GM21447 (cell line): ENCODE data around the gene SEC31B.

Source experiments
- ATAC-seq: cut with Tn5 transposase; IDR thresholded peaks from one replicate; pipeline ENCODE4 v1.9.1; 2021; ENCODE audit not compliant: unreplicated experiment

Gene SEC31B

DNA sequence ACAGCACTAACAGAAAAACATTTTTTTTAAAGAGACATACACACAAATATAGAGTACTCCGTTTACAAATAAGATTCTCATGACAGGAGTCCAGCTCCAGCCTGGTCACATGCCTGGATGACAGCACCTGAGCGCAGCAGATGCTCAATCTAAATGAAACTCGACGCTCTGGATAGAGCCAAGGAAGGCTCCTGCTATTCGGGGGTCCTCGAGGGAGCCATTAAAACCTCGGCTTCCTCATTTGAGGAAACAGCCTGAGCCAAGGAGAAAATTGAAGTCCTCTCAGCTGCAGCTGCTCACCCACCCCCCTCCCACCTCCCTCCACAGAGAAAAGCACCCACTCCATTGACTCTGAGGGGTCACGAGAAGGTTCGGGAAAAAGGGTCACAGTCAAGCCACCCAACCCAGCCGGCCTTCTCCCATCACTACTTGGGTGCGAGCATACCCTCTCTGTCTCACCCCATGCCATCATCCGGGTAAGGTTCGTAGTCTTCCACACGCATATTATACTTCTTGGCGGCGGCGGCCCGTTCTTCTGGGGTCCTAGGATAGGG, 9.3 kb upstream of the SEC31B start:
- no peak for ATAC-seq

- ATAC-seq = no peak
These were observed 8.6 kb upstream of the SEC31B start for GRCh38 chr10:100528123-100528886.

DNA sequence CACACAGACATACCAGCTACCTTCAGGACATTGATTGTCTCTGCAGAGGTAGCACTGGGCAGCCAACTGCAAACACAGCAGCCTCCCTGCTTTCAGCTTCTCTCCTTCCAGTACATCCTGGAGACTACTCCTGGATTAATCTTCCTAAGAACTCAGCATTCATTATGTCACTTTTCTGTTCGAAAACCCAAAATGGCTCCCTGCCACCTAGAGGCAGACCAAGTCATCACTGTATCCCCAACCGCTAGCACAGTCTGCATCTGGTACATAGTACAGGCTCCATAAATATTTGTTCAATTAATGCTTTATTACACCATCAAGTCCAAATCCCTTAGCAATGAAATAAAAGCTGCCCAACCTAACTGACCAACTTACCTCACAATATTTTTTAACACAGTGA, 5.0 kb upstream of the SEC31B start:
- no peak for ATAC-seq

DNA sequence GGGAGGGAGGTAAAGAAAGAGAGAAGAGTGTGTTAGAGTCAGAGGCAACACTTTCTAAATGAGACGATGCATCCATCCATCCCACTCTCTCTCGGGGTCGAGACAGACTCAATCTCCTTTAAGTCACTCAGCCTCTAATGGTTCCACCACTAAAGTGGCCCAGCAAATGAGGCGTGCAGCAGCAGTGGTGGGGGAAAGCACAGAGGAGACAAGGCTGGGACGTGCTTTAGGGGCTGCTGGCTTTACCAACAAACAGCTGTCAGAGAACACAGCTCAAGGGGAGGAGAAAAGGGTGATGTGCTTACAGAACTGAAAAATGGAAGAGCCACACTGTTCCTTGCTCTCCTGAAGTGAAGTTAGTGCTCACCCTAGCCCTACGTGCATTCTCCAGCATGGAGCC, 4.5 kb upstream of the SEC31B start:
- ATAC-seq = no peak

DNA sequence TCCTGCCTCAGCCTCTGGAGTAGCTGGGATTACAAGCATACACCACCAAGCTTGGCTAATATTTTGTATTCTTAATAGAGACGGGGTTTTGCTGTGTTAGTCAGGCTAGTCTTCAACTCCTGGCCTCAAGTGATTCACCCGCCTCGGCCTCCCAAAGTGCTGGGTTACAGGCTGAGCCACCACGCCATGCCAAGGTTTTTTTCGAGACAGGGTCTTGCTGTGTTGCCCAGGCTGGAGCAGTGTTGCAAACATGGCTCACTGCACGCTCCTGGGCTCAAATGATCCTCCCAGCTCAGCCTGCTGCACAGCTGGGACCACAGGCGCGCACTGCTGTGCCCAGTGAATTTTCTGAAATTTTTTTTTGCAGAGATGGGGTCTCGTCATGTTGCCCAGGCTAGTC, 3.3 kb upstream of the SEC31B start:
- ATAC-seq = no peak

- no peak for ATAC-seq
These were observed 2.6 kb upstream of the SEC31B start for GRCh38 chr10:100522107-100522801.

GRCh38 chr10:100520811-100521210, 1.1 kb upstream of the SEC31B start:
- ATAC-seq = no peak

GRCh38 chr10:100518761-100519241, 860 bp downstream of the SEC31B start:
- no peak for ATAC-seq

- no peak for ATAC-seq
These were observed 2.8 kb downstream of the SEC31B start for GRCh38 chr10:100516847-100517246.

DNA sequence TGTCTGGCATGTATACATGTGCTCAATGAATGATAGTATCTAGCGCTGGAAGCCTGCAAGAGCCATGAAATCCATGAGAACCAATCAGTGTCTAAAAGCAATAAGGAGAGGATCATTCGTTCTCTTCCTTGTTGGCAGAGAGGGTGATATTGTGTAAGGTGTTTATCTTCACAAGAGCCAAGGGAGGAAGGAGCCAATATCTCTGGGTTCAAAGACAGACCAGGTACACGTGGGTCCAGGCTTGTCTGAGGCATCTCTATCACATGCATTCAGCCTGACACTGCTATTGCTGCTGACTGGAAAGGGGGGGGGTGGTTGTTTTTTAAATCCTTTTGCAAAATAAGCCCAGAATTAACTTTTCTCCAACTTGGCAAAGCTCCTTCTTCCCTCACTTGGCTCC, 4.0 kb downstream of the SEC31B start:
- no peak for ATAC-seq

- ATAC-seq = no peak
These were observed 8.9 kb downstream of the SEC31B start for GRCh38 chr10:100510533-100511308.

DNA sequence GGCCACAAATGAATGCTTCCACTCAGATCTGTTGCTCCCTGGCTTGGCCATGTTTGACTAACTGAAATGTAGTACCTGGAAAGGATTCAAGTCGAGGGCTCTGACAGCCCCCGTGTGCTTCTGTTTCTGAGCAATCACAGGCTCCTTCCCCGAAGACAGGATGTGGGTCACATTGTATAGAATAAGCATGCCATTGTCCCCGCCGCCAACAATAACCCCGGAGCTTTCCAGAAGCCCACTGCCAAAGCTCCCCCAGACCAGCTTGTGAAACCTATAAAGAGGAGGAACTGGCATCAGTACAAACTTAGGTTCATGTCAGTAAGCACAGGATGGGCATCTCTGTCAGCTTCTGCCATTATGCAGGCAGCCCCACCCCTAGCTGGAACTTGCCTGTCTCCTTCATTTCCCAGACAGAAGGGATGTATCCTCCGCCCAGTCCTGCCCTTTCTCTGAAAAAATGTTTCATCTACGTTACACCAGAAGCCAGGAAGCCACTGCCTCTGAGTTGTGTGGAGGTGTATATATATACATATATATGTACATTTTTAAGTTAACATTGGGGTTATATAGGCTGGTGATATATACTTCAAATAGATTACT, 10.3 kb downstream of the SEC31B start:
- ATAC-seq = no peak

DNA sequence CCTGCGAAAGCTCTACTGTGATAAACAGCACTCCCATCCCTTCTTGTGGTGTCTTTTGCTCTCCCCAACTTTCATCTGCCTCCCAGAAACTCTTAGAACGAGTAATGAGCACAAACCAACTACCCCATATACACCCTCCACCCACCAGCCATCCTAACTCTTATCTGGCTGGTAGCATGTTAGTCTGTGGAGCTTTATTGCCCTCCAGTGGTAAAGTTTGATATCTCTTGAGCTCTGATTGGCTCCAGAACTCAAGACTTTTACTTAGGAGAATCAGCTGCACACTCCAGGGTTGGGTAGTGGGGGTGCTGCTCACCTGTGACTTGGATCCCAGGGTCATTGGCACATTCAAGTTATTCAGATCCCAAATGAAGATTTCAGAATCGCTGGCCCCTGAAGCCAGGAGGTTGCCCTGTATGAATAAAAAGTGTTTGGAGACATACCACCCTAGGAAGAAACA, 10.9 kb downstream of the SEC31B start:
- ATAC-seq = no peak

DNA sequence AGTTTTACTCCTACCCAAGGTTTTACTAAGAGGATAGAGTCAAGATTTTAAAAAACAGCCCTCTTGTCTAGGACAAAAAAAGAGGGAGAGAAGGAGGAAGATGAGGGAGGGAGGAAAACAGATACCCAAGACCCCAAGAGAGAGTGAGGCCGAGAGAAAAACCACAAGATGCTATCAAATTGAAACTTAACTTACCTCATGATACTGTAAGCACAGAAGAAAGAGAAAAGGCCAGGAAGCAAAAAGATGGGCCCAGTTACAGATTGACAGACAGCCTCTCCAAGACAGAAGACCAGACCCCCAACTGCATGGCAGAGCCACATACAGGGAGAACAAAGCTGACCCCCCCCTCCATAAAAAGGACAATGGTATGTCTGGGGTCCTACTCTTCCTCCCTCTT, 11.4 kb downstream of the SEC31B start:
- ATAC-seq = no peak

- ATAC-seq = no peak
These were observed 12.3 kb downstream of the SEC31B start for GRCh38 chr10:100507357-100507732.

DNA sequence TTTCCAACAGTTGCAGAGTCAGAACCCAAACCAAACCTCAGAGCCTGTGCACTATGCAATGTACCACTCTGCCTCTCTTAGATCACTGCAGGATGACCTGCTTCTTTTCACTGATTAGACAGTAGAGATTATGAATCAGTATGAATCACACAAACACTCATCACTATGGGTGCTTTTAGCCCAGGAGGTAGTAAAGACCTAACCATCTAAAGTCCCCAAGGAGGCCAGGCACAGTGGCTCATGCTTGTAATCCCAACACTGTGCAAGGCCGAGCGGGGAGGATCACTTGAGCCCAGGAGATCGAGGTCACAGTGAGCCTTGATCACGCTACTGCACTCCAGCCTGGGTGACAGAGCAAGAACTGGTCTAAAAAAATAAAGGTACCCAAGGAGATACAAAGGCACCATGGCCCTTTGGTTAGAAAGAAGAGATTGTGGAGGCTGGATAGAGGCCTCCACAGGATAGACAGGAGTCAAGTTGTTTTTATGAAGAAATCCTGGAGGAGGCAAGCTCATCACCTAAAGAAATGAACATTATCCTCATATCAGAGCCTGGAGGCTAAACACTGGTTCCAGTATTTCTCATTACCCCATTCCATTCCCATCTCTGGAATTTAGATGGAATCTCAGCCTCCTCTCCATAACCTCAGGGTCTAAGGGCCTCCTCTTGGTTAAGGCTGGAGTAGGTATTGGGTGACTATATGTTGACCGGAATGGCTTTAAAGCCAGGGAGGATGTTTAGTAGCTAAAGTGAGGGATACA, 12.9 kb downstream of the SEC31B start:
- ATAC-seq = no peak

GRCh38 chr10:100505164-100505563, 14.5 kb downstream of the SEC31B start:
- ATAC-seq = no peak

- ATAC-seq = no peak
These were observed 15.6 kb downstream of the SEC31B start for GRCh38 chr10:100504096-100504495.

DNA sequence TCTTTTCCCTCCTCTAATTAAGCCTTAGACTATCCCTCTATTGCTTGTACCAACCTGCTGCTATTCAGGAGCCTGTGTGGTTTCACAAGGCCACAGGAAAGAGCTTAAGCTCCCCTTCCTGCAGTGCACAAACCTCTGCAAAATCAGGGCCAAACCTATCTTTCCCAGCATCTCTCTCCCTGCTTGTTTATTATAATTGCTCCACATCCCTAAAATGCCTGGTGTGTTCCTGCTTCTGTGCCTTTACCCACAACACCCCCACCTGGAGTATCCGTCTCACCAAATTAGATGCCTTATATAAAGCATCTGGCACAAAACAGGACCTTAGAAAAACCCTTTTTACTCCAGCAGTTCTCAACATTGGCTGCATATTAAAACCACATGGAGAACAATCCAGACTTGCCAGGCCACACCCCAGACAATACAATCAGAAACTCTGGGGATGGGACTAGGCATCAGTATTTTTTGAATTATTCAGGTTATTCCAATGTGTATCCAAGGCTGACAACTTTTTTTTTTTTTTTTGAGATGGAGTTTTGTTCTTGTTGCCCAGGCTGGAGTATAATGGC, 16.7 kb downstream of the SEC31B start:
- no peak for ATAC-seq

- ATAC-seq = no peak
These were observed 18.2 kb downstream of the SEC31B start for GRCh38 chr10:100501423-100501822.
